Measurements from ENCODE around the gene RAB3D. TPM values are rescaled to one million over a fixed set of nuclear protein-coding genes. Genes with fewer than 3 reads are reported as not detected.

RAB3D gene
- total RNA-seq, 6 experiments from 2014 or later, result 2.7 to 4.5 (median 4.0) TPM

GRCh38 chr19:11278670-11279069 is 60.8 kb downstream of the RAB3D start:
- WGBS (ENCODE audit: insufficient coverage, low coverage, low lambda C conversion rate, missing lambda C conversion rate), result 28% methylated on average over 6 of the region's 6 CpGs
- DNase-seq, result no peak

GRCh38 chr19:11274533-11275086 is 64.8 kb downstream of the RAB3D start:
- H3K27me3 ChIP-seq, result no peaks in the 10 kb centered on the region
- no peaks in the 10 kb centered on the region for H3K9me3 ChIP-seq
- TF ChIP-seq POLR2A (IDR thresholded peaks at IDR 0.05), result no peak
- TF ChIP-seq CTCF (IDR thresholded peaks at IDR 0.05), result no peak
- no peak overlapping the region for H3K4me3 ChIP-seq
- intact Hi-C loops (cut with DNase I), result no loop called here
- ATAC-seq (no peak), DNase-seq (no peak)
- H3K36me3 ChIP-seq, result no peaks in the 10 kb centered on the region
- WGBS (ENCODE audit: insufficient coverage, low coverage, low lambda C conversion rate, missing lambda C conversion rate), result 66% methylated on average over 2 of the region's 4 CpGs
- no peaks in the 10 kb centered on the region for H3K4me1 ChIP-seq
- no peak overlapping the region for H3K27ac ChIP-seq

More at GRCh38 chr19:11278670-11279069, 60.8 kb downstream of the RAB3D start:
- intact Hi-C loops (cut with DNase I), result no loop called here
- ATAC-seq, result peak; percentile 68 to 85 (median 83)
- no peaks in the 10 kb centered on the region for H3K9me3 ChIP-seq
- no peak overlapping the region for H3K4me3 ChIP-seq
- H3K27me3 ChIP-seq, result no peaks in the 10 kb centered on the region
- TF ChIP-seq CTCF (IDR thresholded peaks at IDR 0.05), result no peak
- no peak for TF ChIP-seq POLR2A (IDR thresholded peaks at IDR 0.05)
- no peaks in the 10 kb centered on the region for H3K36me3 ChIP-seq
- H3K27ac ChIP-seq, result no peak overlapping the region
- no peaks in the 10 kb centered on the region for H3K4me1 ChIP-seq

GRCh38 chr19:11273989-11274388 is 65.5 kb downstream of the RAB3D start:
- no peaks in the 10 kb centered on the region for H3K4me1 ChIP-seq
- no peaks in the 10 kb centered on the region for H3K27me3 ChIP-seq
- TF ChIP-seq CTCF (IDR thresholded peaks at IDR 0.05) (no peak), POLR2A (IDR thresholded peaks at IDR 0.05) (no peak)
- no peak overlapping the region for H3K4me3 ChIP-seq
- no peaks in the 10 kb centered on the region for H3K36me3 ChIP-seq
- DNase-seq (no peak), ATAC-seq (no peak)
- intact Hi-C loops (cut with DNase I), result no loop called here
- WGBS (ENCODE audit: insufficient coverage, low coverage, low lambda C conversion rate, missing lambda C conversion rate), result 72% methylated on average over 2 of the region's 5 CpGs
- H3K27ac ChIP-seq, result no peak overlapping the region
- no peaks in the 10 kb centered on the region for H3K9me3 ChIP-seq

GRCh38 chr19:11273296-11273695 is 66.2 kb downstream of the RAB3D start:
- Histone ChIP-seq H3K4me3 (no peak overlapping the region), H3K27ac (no peak overlapping the region), H3K4me1 (no peaks in the 10 kb centered on the region), H3K27me3 (no peaks in the 10 kb centered on the region), H3K36me3 (no peaks in the 10 kb centered on the region), H3K9me3 (no peaks in the 10 kb centered on the region)
- intact Hi-C loops (cut with DNase I), result no loop called here
- 72% methylated on average over 2 of the region's 2 CpGs for WGBS (ENCODE audit: insufficient coverage, low coverage, low lambda C conversion rate, missing lambda C conversion rate)
- ATAC-seq (no peak), DNase-seq (no peak)
- TF ChIP-seq CTCF (IDR thresholded peaks at IDR 0.05), result no peak

Other genes starting within 250 kb of the RAB3D start
- 1 to 10 TPM in 5 of 6 experiments, under 1 TPM in 1; 0.90 to 3.8 (median 2.2) TPM for gene SPC24, start 183.9 kb downstream of the RAB3D start, total RNA-seq
- 10 to 100 TPM; 36.3 to 65.4 (median 50.4) TPM for gene KANK2, start 142.1 kb downstream of the RAB3D start, total RNA-seq
- 100 to 1,000 TPM in 4 of 6 experiments, 10 to 100 TPM in 2; 56.7 to 287 (median 140) TPM for gene ANGPTL8, start 100.0 kb downstream of the RAB3D start, total RNA-seq
- 10 to 100 TPM; 19.9 to 45.9 (median 30.4) TPM for gene DOCK6, start 77.1 kb downstream of the RAB3D start, total RNA-seq
- gene TSPAN16, start 43.5 kb downstream of the RAB3D start, total RNA-seq, result not detected
- gene TMEM205, start 6.6 kb upstream of the RAB3D start, total RNA-seq, result 100 to 1,000 TPM; 138 to 605 (median 165) TPM
- 10 to 100 TPM in 5 of 6 experiments, 1 to 10 TPM in 1; 8.4 to 27.9 (median 23.4) TPM for gene CCDC159, start 6.9 kb upstream of the RAB3D start, total RNA-seq
- 10 to 100 TPM in 3 of 6 experiments, 1 to 10 TPM in 3; 6.7 to 17.5 (median 10.2) TPM for gene PLPPR2, start 15.8 kb upstream of the RAB3D start, total RNA-seq
- 1 to 10 TPM; 1.4 to 2.7 (median 2.3) TPM for gene SWSAP1, start 35.0 kb upstream of the RAB3D start, total RNA-seq
- 1 to 10 TPM; 4.9 to 8.7 (median 7.1) TPM for gene EPOR, start 44.7 kb upstream of the RAB3D start, total RNA-seq
- 10 to 100 TPM in 5 of 6 experiments, 1 to 10 TPM in 1; 6.7 to 26.6 (median 19.7) TPM for gene RGL3, start 79.7 kb upstream of the RAB3D start, total RNA-seq
- under 1 TPM; 0.21 to 0.73 (median 0.54) TPM for gene ODAD3, start 95.5 kb upstream of the RAB3D start, total RNA-seq
- gene PRKCSH, start 96.0 kb upstream of the RAB3D start, total RNA-seq, result 100 to 1,000 TPM; 114 to 206 (median 192) TPM
- gene ELAVL3, start 141.4 kb upstream of the RAB3D start, total RNA-seq, result not detected
- 1 to 10 TPM; 2.7 to 7.0 (median 3.9) TPM for gene ZNF653, start 166.2 kb upstream of the RAB3D start, total RNA-seq
- gene ECSIT, start 189.5 kb upstream of the RAB3D start, total RNA-seq, result 10 to 100 TPM; 25.0 to 45.5 (median 37.7) TPM
- gene CNN1, start 199.2 kb upstream of the RAB3D start, total RNA-seq, result 1 to 10 TPM in 4 of 6 experiments, under 1 TPM in 2; 0.71 to 8.5 (median 1.0) TPM
- 10 to 100 TPM; 21.9 to 33.5 (median 24.9) TPM for gene ELOF1, start 219.6 kb upstream of the RAB3D start, total RNA-seq
- gene ACP5, start 238.0 kb upstream of the RAB3D start, total RNA-seq, result 10 to 100 TPM; 10.4 to 28.5 (median 21.5) TPM

Measured in right lobe of liver (tissue), 6 donors.